LNCaP clone FGC (cell line): ENCODE measurements around the gene GPC5.

Experiments used
- DNase-seq: peaks from one replicate; pipeline ENCODE4 v3.0.0-alpha.2; 2011; ENCODE audit warnings: low read depth
- H3K4me3 ChIP-seq: 2 replicates; pipeline ENCODE4 v1.5.1; 2011; ENCODE audit warnings: mild to moderate bottlenecking, low read depth, low read length, control low read depth
- CTCF ChIP-seq: IDR thresholded peaks from 2 replicates; pipeline ENCODE4 v1.5.1; 2012; ENCODE audit warnings: mild to moderate bottlenecking; ENCODE audit not compliant: control insufficient read depth, insufficient read depth; ENCODE audit errors: extremely low read depth

The GPC5 gene

DNA sequence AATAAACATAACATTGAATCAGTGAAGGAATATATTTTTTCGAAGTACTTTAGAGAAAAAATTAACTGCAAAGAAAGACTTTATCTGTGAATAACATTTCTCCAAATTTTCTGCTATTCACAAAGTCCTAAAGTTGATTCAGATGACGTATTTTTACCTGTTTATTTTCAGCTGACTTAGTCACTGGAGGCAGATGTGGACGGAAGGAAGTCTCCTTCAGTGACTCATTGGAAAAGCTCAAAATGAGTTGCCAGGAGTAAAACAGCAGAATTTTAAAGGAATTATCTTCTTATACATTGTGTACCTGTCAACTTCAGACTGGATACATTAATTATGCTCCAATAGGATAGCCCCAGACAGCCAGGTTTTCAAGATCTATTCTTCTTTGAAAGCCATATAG is 1148.8 kb downstream of the GPC5 start:
- H3K4me3 ChIP-seq: no peak overlapping the region
- TF ChIP-seq CTCF: no peak
- DNase-seq: no peak

- DNase-seq: no peak
- H3K4me3 ChIP-seq: no peak overlapping the region
- no peak for TF ChIP-seq CTCF
These were observed 1150.9 kb downstream of the GPC5 start for GRCh38 chr13:92549276-92549675.

GRCh38 chr13:92553470-92554114 is 1155.2 kb downstream of the GPC5 start:
- no peak for TF ChIP-seq CTCF
- no peak for DNase-seq
- H3K4me3 ChIP-seq: no peak overlapping the region

DNA sequence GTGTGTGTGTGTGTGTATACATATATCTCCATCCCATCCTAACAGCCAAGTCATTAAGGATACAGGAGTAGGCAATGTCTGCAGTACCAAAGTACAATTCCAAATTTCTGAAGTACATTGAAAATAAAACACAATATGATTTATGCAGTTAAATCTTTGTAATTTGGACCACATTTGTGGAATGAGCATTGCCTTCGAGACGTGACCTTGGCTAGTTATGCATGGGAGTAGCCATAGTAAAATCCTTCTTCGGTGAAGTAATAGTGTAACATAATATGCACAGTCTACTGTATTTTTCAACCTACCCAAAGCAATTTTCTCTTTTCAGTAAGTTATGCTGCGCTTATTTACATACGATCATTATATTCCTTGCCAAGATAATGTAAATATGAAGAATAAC is 1162.5 kb downstream of the GPC5 start:
- no peak overlapping the region for H3K4me3 ChIP-seq
- no peak for TF ChIP-seq CTCF
- DNase-seq: no peak

DNA sequence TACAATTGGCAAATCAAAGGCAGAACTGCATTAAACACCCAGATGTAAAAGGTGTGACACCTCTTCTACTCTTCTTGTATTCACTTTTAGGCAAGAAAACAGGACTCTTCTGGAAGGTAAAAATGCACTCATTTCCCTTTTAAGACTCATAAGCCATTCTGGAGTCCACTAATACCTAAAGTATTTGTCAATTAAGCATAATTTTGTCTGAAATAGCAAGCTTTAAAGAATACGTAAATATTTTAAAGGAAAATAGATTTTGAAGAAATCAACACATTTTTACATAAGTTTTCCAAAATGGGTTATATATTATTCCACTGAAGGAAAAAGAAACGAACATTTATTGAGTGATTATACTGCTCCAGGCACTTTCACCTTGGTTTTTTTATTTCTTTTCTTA is 1166.5 kb downstream of the GPC5 start:
- no peak for DNase-seq
- TF ChIP-seq CTCF: no peak
- H3K4me3 ChIP-seq: no peak overlapping the region

- no peak for TF ChIP-seq CTCF
- no peak for DNase-seq
- H3K4me3 ChIP-seq: no peak overlapping the region
These were observed 1168.3 kb downstream of the GPC5 start for GRCh38 chr13:92566767-92567166.

- no peak for TF ChIP-seq CTCF
- no peak overlapping the region for H3K4me3 ChIP-seq
- no peak for DNase-seq
These were observed 1173.8 kb downstream of the GPC5 start for GRCh38 chr13:92572190-92572589.
